ENCODE data around the gene PRRG1. TPM values are rescaled to one million over a fixed set of nuclear protein-coding genes. Genes with fewer than 3 reads are reported as not detected.
"Not testable (repeated sequence)": the region's sequence is repeated elsewhere in the genome, so short reads cannot be mapped to it uniquely, and the experiment has no call there.

PRRG1 gene
- total and polyA plus RNA-seq, 2 donors from 2014 or later, result 5.8 to 23.4 TPM

DNA sequence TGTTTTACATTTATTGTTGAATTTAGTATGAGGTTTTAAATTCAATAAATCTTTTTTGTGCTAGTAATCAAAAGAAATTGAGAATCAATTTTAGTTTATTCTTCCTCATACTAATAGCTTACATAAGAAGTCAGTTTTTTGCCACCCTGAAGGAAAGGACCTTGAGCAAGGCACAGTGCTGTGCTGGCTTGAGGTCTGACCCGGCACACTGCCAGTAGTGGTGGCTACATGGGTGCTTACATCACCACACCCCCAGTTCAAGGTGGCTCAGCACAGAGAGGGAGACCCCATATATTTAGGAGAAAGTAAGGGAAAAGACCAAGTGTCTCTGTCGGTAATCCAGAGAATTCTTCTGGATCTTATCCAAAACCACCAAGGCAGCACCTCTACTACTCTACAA, 136.3 kb downstream of the PRRG1 start:
- no peak for FAIRE-seq
- H3K36me3 ChIP-seq (ENCODE audit: control insufficient read depth in 2 of 3, insufficient read depth in 3 of 3, low read length in 3 of 3), result no peaks in the 10 kb centered on the region
- intact Hi-C loops (cut with DNase I), result no loop called here
- H3K4me3 ChIP-seq (ENCODE audit: low read length in 3 of 3), result no peak overlapping the region
- no peaks in the 10 kb centered on the region for H3K27me3 ChIP-seq (ENCODE audit: control insufficient read depth, insufficient read depth, low read length)
- no peaks in the 10 kb centered on the region for H3K9me3 ChIP-seq (ENCODE audit: control insufficient read depth in 2 of 3, insufficient read depth in 1 of 3, low read length in 3 of 3)
- H3K9ac ChIP-seq (ENCODE audit: low read length in 3 of 3), result no peak overlapping the region
- TF ChIP-seq, protein P1, sequence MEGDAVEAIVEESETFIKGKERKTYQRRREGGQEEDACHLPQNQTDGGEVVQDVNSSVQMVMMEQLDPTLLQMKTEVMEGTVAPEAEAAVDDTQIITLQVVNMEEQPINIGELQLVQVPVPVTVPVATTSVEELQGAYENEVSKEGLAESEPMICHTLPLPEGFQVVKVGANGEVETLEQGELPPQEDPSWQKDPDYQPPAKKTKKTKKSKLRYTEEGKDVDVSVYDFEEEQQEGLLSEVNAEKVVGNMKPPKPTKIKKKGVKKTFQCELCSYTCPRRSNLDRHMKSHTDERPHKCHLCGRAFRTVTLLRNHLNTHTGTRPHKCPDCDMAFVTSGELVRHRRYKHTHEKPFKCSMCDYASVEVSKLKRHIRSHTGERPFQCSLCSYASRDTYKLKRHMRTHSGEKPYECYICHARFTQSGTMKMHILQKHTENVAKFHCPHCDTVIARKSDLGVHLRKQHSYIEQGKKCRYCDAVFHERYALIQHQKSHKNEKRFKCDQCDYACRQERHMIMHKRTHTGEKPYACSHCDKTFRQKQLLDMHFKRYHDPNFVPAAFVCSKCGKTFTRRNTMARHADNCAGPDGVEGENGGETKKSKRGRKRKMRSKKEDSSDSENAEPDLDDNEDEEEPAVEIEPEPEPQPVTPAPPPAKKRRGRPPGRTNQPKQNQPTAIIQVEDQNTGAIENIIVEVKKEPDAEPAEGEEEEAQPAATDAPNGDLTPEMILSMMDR (IDR thresholded peaks at IDR 0.05; ENCODE audit: borderline replicate concordance, extremely low read depth, insufficient read depth), result no peak
- no peaks in the 10 kb centered on the region for H3K4me1 ChIP-seq (ENCODE audit: control insufficient read depth in 2 of 3, insufficient read depth in 2 of 3, low read depth in 1 of 3, low read length in 3 of 3)
- no peak for DNase-seq
- no peak overlapping the region for H3K27ac ChIP-seq (ENCODE audit: low read depth in 2 of 2, low read length in 2 of 2)

DNA sequence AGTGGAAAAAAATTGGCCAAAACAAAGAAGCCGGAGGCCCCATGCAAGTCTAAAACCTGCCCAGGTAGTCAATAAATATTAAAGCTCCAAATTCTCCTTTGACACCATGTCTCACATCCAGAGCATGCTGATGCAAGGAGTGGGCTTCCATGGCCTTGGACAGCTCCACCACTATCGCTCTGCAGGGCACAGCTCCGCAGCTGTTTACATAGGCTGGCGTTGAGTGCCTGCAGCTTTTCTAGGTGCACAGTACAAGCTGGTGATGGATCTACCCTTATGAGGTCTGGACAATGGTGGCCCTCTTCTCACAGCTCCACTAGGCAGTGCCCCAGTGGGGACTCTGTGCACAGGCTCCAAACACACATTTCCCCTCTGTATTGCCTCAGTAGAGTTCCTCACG, 138.1 kb downstream of the PRRG1 start:
- intact Hi-C loops (cut with DNase I), result no loop called here
- DNase-seq, result no peak
- Histone ChIP-seq H3K4me3 (ENCODE audit: low read length in 3 of 3) (no peak overlapping the region), H3K27ac (ENCODE audit: low read depth in 2 of 2, low read length in 2 of 2) (no peak overlapping the region), H3K9ac (ENCODE audit: low read length in 3 of 3) (no peak overlapping the region), H3K9me3 (ENCODE audit: control insufficient read depth in 2 of 3, insufficient read depth in 1 of 3, low read length in 3 of 3) (no peaks in the 10 kb centered on the region), H3K27me3 (ENCODE audit: control insufficient read depth, insufficient read depth, low read length) (no peaks in the 10 kb centered on the region), H3K4me1 (ENCODE audit: control insufficient read depth in 2 of 3, insufficient read depth in 2 of 3, low read depth in 1 of 3, low read length in 3 of 3) (no peaks in the 10 kb centered on the region), H3K36me3 (ENCODE audit: control insufficient read depth in 2 of 3, insufficient read depth in 3 of 3, low read length in 3 of 3) (no peaks in the 10 kb centered on the region)
- TF ChIP-seq, protein P1 (IDR thresholded peaks at IDR 0.05; ENCODE audit: borderline replicate concordance, extremely low read depth, insufficient read depth), result no peak
- FAIRE-seq, result no peak

DNA sequence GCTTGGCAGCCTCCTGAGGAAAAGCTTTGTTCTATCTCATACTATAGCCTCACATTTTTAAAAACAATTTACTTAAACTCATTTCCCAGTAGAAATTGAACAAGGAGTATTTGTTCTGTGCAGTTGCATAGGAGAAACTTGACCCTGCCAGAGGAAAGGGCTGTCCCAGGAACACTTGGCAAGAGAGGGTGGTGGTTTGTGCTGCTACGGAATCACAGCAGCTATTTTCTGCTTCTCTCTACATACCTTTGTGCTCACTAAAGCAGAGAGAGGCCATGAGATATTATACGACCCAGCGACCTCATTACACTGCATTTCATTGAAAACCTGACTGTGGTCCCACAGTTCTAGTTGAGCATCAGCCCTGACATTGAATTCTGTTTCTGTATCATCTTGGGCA, 139.2 kb downstream of the PRRG1 start:
- Histone ChIP-seq H3K4me1 (ENCODE audit: control insufficient read depth in 2 of 3, insufficient read depth in 2 of 3, low read depth in 1 of 3, low read length in 3 of 3) (no peaks in the 10 kb centered on the region), H3K9me3 (ENCODE audit: control insufficient read depth in 2 of 3, insufficient read depth in 1 of 3, low read length in 3 of 3) (no peaks in the 10 kb centered on the region), H3K9ac (ENCODE audit: low read length in 3 of 3) (no peak overlapping the region), H3K27me3 (ENCODE audit: control insufficient read depth, insufficient read depth, low read length) (no peaks in the 10 kb centered on the region), H3K36me3 (ENCODE audit: control insufficient read depth in 2 of 3, insufficient read depth in 3 of 3, low read length in 3 of 3) (no peaks in the 10 kb centered on the region), H3K27ac (ENCODE audit: low read depth in 2 of 2, low read length in 2 of 2) (no peak overlapping the region), H3K4me3 (ENCODE audit: low read length in 3 of 3) (no peak overlapping the region)
- no peak for DNase-seq
- intact Hi-C loops (cut with DNase I), result no loop called here
- FAIRE-seq, result no peak
- TF ChIP-seq, protein P1 (IDR thresholded peaks at IDR 0.05; ENCODE audit: borderline replicate concordance, extremely low read depth, insufficient read depth), result no peak

DNA sequence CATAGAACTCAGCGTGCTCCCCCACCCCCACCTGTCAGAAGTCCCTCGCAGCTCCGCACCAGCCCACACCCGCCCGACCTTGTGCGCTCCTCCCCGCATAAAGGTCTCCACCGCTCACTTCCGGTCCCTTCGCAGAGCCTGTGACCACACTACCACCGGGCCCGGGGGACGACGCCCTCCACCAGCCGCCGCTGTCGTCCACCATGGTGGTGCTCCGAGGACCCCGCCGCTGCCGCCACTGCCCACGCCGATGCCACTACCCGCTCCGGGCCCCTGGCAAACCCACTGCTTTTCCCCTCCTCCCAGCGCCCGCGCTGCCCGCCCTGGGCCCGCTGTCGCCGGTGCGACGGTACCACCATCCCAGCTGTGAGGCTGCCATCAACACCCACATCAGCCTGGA, 142.5 kb downstream of the PRRG1 start:
- no peak overlapping the region for H3K9ac ChIP-seq (ENCODE audit: low read length in 3 of 3)
- H3K27me3 ChIP-seq (ENCODE audit: control insufficient read depth, insufficient read depth, low read length), result no peaks in the 10 kb centered on the region
- H3K4me3 ChIP-seq (ENCODE audit: low read length in 3 of 3), result no peak overlapping the region
- H3K36me3 ChIP-seq (ENCODE audit: control insufficient read depth in 2 of 3, insufficient read depth in 3 of 3, low read length in 3 of 3), result no peaks in the 10 kb centered on the region
- TF ChIP-seq, protein P1 (IDR thresholded peaks at IDR 0.05; ENCODE audit: borderline replicate concordance, extremely low read depth, insufficient read depth), result no peak
- no peak overlapping the region for H3K27ac ChIP-seq (ENCODE audit: low read depth in 2 of 2, low read length in 2 of 2)
- DNase-seq (no peak), FAIRE-seq (no peak)
- no peaks in the 10 kb centered on the region for H3K9me3 ChIP-seq (ENCODE audit: control insufficient read depth in 2 of 3, insufficient read depth in 1 of 3, low read length in 3 of 3)
- no peaks in the 10 kb centered on the region for H3K4me1 ChIP-seq (ENCODE audit: control insufficient read depth in 2 of 3, insufficient read depth in 2 of 3, low read depth in 1 of 3, low read length in 3 of 3)
- intact Hi-C loops (cut with DNase I), result no loop called here

DNA sequence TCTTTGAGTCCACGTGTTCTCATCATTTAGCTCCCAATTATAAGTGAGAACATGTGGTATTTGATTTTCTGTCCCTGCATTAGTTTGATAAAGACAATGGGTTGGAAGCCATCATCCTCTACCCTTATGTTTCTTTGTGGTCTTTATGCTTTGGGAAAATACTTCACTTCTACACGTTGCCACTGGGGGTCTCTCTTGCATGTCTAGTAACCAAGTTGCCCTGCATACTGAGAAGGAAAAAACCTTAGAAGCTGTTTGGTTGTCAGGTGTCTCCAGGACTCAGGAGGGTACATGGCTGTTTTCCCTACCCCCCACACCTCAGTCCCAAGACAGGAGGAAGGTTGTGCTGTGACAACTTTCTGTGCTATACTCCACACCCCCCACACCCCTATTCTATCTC, 146.6 kb downstream of the PRRG1 start:
- FAIRE-seq; H3K27me3 ChIP-seq (ENCODE audit: control insufficient read depth, insufficient read depth, low read length); H3K36me3 ChIP-seq (ENCODE audit: control insufficient read depth in 2 of 3, insufficient read depth in 3 of 3, low read length in 3 of 3); H3K4me3 ChIP-seq (ENCODE audit: low read length in 3 of 3); H3K9me3 ChIP-seq (ENCODE audit: control insufficient read depth in 2 of 3, insufficient read depth in 1 of 3, low read length in 3 of 3); intact Hi-C loops (cut with DNase I); H3K9ac ChIP-seq (ENCODE audit: low read length in 3 of 3); H3K4me1 ChIP-seq (ENCODE audit: control insufficient read depth in 2 of 3, insufficient read depth in 2 of 3, low read depth in 1 of 3, low read length in 3 of 3); H3K27ac ChIP-seq (ENCODE audit: low read depth in 2 of 2, low read length in 2 of 2): not testable (repeated sequence)
- DNase-seq, result peak in 1 of 5 donors; percentile 14

DNA sequence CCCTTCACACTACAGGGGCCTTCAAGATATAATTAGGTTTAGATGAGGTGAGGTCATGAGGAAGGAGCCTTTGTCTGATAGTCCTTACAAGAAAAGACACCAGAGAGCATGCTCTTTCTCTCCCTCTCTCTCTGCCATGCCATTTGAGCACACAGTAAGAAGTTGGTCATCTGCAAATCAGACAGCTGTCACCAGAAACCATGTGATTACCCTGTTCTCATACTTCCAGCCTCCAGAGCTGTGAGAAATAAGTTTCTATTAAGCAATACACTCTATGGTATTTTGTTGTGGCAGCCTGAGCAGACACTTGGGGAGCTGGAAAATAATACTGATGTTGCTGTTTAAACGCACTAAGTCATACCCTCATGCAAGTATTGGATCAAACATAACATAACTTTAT, 148.0 kb downstream of the PRRG1 start:
- H3K4me3 ChIP-seq (ENCODE audit: low read length in 3 of 3); H3K4me1 ChIP-seq (ENCODE audit: control insufficient read depth in 2 of 3, insufficient read depth in 2 of 3, low read depth in 1 of 3, low read length in 3 of 3); H3K9ac ChIP-seq (ENCODE audit: low read length in 3 of 3); DNase-seq; H3K36me3 ChIP-seq (ENCODE audit: control insufficient read depth in 2 of 3, insufficient read depth in 3 of 3, low read length in 3 of 3); H3K27ac ChIP-seq (ENCODE audit: low read depth in 2 of 2, low read length in 2 of 2); intact Hi-C loops (cut with DNase I); H3K27me3 ChIP-seq (ENCODE audit: control insufficient read depth, insufficient read depth, low read length); H3K9me3 ChIP-seq (ENCODE audit: control insufficient read depth in 2 of 3, insufficient read depth in 1 of 3, low read length in 3 of 3); FAIRE-seq: not testable (repeated sequence)
